GDM1 (cell line): ENCODE results near the gene APBA2.
"Not testable (repeated sequence)": the region's sequence is repeated elsewhere in the genome, so short reads cannot be mapped to it uniquely, and the experiment has no call there.

Source experiments
- DNase-seq: peaks from one replicate; lab custom pipeline; 2025; lab: John Stamatoyannopoulos, UW

The APBA2 gene

GRCh38 chr15:28878209-28878608, 7.6 kb upstream of the APBA2 start:
- no peak for DNase-seq

- DNase-seq, result no peak
Measured at GRCh38 chr15:28879551-28879950, 6.2 kb upstream of the APBA2 start.

- no peak for DNase-seq
Measured at GRCh38 chr15:28880680-28881079, 5.1 kb upstream of the APBA2 start.

- DNase-seq, result no peak
Measured at GRCh38 chr15:28881170-28881569, 4.6 kb upstream of the APBA2 start.

GRCh38 chr15:28881600-28881999, 4.2 kb upstream of the APBA2 start:
- DNase-seq, result no peak

GRCh38 chr15:28884151-28884940, 1.4 kb upstream of the APBA2 start:
- no peak for DNase-seq

- DNase-seq, result no peak
Measured at GRCh38 chr15:28885128-28885629, 595 bp upstream of the APBA2 start.

- DNase-seq, result no peak
Measured at GRCh38 chr15:28886431-28887338, 911 bp downstream of the APBA2 start.

- no peak for DNase-seq
Measured at GRCh38 chr15:28887339-28888174, 1.8 kb downstream of the APBA2 start.

GRCh38 chr15:28888302-28888894, 2.6 kb downstream of the APBA2 start:
- DNase-seq, result no peak

GRCh38 chr15:28888900-28889299, 3.1 kb downstream of the APBA2 start:
- DNase-seq, result no peak

GRCh38 chr15:28889346-28889745, 3.6 kb downstream of the APBA2 start:
- no peak for DNase-seq

- not testable (repeated sequence) for DNase-seq
Measured at GRCh38 chr15:28889871-28890270, 4.1 kb downstream of the APBA2 start.

GRCh38 chr15:28890291-28890690, 4.5 kb downstream of the APBA2 start:
- DNase-seq, result not testable (repeated sequence)

- no peak for DNase-seq
Measured at GRCh38 chr15:28890711-28891495, 5.1 kb downstream of the APBA2 start.

GRCh38 chr15:28891588-28891987, 5.8 kb downstream of the APBA2 start:
- DNase-seq, result no peak

GRCh38 chr15:28892789-28893610, 7.2 kb downstream of the APBA2 start:
- DNase-seq, result no peak

- no peak for DNase-seq
Measured at GRCh38 chr15:28894631-28895030, 8.9 kb downstream of the APBA2 start.

GRCh38 chr15:28895146-28895545, 9.4 kb downstream of the APBA2 start:
- DNase-seq, result no peak

GRCh38 chr15:28895566-28895965, 9.8 kb downstream of the APBA2 start:
- no peak for DNase-seq
